ENCODE measurements around the gene KANK4.
"Not testable (repeated sequence)": the region's sequence is repeated elsewhere in the genome, so short reads cannot be mapped to it uniquely, and the experiment has no call there.

The KANK4 gene

DNA sequence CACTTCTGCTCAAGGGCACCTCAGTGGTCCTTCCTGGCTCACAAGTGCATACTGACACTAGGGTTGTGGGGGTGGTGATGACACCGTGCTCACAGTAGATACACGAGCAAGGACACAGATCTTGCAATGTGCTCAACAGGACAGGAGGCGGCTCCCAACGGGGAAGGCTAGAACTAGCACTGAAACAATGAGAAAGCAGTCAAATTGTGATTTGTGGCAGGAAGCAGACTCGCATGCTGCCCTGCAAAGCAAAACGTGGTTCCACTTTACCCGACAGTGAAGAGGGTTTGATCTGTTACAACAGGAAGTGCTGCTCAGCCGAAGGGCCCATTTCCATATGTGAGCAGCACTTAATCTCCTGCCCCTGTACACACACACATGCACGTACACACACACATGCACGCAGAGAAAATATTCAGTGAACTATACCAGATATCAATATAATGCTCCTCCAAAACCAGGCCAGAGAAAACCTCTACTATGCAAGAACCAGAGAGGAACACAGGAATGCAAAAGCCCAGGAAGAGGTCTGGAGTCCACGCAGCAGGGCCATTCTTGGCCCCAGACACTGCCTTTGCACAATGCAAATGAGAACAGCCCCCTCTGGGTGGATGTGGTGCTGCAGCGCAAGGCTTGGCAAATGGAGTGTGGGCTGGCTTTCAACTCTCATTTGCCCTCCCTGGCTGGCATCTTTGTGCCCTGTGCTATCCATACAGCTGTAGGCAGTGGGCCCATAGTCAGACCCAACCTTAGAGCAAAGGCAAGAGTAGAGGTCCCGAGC lies 47.1 kb downstream of the KANK4 start:
- peak in 1 of 2 donors; percentile 18 for DNase-seq (ENCODE audit: low read depth in 2 of 2)

GRCh38 chr1:62271134-62271533 lies 48.1 kb downstream of the KANK4 start:
- no peak for DNase-seq (ENCODE audit: low read depth in 2 of 2)

DNA sequence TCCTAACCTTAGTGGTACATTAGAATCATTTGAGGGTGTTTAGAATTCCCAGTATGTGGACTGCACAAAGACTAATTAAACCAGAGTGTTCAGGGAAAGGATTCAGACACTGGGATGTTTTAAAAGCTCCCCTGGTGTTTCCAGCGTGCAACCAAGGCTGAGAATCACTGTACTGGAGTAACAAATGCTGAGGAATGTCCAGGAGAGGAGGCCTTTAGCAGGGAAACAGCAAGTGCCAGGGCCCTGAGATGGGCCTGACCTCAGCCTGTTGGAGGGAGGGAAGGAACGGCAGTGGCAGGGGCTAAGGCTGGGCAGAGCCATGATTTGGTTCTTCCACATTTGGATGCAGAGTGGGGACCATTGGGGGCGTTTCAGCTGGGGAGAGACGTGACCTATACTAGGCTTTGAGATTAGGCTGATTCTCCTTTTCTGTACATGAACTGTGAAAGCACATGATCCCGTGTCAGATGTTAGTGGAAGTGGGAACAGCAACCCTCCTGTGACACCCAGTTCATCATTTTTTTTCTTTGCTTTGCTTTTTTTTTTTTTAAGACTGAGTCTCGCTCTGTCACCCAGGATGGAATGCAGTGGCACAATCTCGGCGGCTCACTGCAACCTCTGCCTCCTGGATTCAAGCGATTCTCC lies 49.3 kb downstream of the KANK4 start:
- no peak for DNase-seq (ENCODE audit: low read depth in 2 of 2)

- DNase-seq (ENCODE audit: low read depth in 2 of 2), result no peak
Measured at GRCh38 chr1:62269439-62269838, 49.8 kb downstream of the KANK4 start.

GRCh38 chr1:62268315-62268714 lies 50.9 kb downstream of the KANK4 start:
- DNase-seq (ENCODE audit: low read depth in 2 of 2), result no peak

GRCh38 chr1:62265956-62266935 lies 53.0 kb downstream of the KANK4 start:
- DNase-seq (ENCODE audit: low read depth in 2 of 2), result no peak

GRCh38 chr1:62263814-62264353 lies 55.4 kb downstream of the KANK4 start:
- no peak for DNase-seq (ENCODE audit: low read depth in 2 of 2)

- DNase-seq (ENCODE audit: low read depth in 2 of 2), result no peak
Measured at GRCh38 chr1:62263006-62263813, 56.0 kb downstream of the KANK4 start.

DNA sequence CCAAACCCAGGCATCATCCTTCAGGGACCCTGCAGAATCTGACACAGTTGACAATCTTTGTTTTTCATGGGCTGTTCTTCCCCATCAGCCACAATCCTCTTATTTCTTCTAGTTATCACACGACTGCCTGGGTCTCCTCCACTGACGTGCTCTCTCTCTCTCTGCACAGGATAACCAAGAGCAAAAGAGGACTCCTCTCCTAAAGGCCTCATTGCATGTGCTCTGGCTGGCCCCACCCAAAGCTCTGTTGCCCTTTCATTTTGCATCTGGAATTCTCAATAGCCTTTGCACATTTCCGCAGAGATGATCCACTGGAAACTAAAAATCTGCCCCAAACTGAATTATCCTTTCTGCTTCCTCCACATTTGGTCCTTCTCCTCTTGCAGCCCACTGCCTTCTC lies 58.5 kb downstream of the KANK4 start:
- DNase-seq (ENCODE audit: low read depth in 2 of 2), result no peak

DNA sequence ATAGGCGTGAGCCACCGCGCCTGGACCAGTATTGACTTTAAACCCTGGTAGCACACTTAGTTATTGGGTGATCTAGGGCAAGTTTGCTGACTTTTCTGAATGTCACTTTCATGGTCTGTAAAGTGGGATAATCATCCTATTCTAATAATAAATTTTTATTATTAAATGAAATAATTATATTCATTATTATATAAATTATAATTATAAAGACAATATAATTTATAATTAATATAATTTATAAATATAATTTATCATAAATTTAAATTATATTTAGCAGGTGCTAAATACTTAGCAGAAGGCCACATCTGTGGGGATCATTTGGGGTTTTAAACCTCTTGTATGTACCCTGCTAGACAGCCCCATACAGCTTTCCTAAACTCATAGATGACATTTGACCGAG lies 59.7 kb downstream of the KANK4 start:
- DNase-seq (ENCODE audit: low read depth in 2 of 2), result no peak

DNA sequence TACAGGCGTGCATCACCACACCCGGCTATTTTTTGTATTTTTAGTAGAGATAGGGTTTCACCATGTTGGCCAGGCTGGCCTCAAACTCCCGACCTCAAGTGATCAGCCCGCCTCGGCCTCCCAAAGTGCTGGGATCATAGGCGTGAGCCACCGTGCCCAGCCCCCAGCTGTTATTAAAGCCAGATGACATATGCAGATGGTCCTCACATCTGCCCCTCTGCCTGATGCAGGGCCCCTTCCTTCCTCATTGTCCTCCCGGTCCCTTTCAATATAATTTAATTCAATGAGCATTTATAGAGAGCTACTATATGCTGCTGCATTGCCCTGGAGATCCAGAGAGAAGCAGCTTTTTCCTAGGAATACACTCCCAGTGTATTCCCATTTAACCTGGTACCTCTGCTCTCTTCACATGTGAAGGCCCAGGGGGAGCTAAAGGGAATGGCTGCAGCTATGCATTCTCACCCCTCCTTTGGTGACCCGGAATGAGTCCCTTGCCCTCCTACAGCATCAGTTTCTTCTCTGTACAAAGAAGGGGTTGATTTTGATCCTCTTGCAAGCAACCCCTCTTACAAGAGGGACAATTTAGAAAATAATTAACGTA lies 69.0 kb downstream of the KANK4 start:
- DNase-seq (ENCODE audit: low read depth in 2 of 2), result no peak

DNA sequence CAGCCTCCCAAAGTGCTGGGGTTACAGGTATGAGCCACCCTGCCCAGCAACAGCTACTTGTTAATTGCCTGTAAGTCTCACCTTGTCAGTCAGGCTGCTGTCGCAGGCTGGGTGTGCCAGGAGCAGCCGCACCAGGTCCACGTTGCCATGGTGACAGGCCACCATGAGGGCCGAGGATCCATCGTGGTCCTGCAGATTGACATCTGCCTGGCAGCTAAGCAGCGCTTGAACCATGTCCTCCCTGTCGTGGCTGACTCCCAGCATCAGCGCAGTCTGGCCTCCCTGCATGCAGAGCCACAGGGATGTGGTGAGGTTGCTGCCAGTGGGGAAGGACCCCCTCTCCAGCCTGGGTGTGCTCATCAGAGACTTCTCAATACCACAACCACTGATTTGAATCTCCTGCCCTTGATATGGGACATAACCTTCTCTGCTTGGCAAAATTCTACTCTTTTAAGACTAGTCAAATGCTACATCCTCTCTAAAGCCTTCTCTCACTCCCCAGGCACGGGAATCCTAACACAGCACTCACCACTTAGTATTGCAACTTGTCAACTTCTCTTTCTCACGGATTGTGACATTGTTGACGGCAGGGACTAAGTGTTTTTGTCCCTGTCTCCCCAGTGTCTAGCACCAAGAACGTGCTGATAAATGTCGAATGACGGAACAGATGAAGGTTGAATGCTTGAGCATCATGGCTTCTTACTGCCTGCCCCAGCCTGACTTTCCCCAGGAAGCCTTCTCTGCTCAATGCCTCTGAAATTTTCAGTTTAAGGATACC lies 71.7 kb downstream of the KANK4 start:
- DNase-seq (ENCODE audit: low read depth in 2 of 2), result no peak

DNA sequence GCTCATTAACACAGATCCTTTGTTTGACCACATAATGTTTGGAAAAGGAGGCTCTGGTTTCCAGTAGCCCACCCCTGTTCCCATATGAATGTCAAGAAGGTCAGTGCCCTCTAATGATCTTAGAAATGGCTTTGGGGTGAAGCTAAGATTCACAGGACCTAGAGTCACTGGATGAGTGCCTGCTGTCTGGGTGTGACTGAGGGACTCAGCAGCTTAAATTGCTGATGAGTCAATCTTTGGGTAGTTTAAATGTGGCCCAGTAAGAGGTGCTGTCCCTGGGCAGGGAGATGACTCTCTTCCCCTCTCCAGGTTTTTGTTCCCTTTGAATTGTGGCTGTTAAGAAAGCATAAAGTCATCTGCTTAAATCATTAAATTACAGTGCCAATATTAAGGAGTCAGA lies 74.0 kb downstream of the KANK4 start:
- DNase-seq (ENCODE audit: low read depth in 2 of 2), result no peak

GRCh38 chr1:62244380-62244779 lies 74.9 kb downstream of the KANK4 start:
- DNase-seq (ENCODE audit: low read depth in 2 of 2), result not testable (repeated sequence)

DNA sequence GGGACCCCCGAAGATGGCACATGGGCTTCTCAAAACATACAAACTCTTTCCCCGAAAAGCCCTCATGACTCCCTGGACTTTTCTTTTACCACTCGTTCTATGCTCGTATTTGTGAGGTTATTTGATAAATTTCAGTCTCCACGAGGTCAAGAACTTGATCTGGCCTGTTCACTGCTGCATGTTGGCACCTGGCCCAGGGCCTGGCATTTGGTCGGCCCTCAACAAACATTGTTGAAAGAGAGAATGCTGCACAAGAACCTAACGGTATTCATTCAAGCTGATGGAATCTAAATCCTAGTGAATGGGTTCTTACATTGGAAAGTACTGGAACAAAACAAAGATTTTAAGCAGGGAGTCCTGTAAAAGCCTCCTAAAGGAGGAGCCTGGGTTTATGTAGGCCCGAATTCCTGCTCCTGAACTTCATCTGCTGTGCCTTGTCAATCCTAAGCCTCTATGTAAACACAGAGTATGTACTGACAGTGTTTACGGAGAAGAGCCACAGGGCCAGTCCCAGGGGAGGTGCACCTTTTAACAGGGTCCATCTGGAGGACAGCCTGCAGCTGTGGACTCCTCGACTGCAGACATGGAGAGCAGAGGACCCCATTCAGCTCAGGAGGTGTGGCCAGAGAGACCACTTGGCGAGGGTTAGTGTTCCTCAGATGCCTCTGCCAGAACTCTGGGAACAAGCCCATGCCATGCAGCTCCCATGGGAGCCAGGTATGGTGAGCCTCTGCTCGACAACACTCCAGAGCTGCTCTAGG lies 77.7 kb downstream of the KANK4 start:
- DNase-seq (ENCODE audit: low read depth in 2 of 2), result no peak

- DNase-seq (ENCODE audit: low read depth in 2 of 2), result no peak
Measured at GRCh38 chr1:62240651-62241370, 78.4 kb downstream of the KANK4 start.

DNA sequence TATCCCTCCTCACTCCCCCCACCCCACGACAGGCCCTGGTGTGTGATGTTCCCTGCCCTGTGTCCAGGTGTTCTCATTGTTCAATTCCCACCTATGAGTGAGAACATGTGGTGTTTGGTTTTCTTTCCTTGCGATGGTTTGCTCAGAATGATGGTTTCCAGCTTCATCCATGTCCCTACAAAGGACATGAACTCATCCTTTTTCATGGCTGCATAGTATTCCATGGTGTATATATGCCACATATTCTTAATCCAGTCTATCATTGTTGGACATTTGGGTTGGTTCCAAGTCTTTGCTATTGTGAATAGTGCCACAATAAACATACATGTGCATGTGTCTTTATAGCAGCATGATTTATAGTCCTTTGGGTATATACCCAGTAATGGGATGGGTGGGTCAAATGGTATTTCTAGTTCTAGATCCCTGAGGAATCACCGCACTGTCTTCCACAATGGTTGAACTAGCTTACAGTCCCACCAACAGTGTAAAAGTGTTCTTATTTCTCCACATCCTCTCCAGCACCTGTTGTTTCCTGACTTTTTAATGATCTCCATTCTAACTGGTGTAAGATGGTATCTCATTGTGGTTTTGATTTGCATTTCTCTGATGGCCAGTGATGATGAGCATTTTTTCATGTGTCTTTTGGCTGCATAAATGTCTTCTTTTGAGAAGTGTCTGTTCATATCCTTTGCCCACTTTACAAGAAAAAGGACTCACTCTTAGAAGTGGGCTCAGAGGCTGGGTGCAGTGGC lies 79.4 kb downstream of the KANK4 start:
- not testable (repeated sequence) for DNase-seq (ENCODE audit: low read depth in 2 of 2)

DNA sequence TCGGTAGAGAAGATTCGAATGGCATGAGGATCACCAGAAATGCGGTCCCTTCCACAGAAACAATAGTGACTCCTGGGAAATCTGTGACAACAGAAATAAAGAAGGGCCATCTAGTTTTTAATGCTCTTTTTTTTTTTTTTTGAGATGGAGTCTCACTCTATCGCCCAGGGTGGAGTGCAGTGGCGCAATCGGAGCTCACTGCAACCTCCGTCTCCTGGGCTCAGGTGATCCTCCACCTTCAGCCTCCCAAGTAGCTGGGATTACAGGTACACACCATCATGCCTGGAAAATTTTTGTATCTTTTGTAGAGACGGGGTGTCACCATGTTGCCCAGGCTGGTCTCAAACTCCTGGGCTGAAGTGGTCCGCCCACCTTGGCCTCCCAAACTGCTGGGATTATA lies 80.7 kb downstream of the KANK4 start:
- DNase-seq (ENCODE audit: low read depth in 2 of 2), result no peak
